NCI-H2081 treated with DMSO at 0.1 percent for 48 hours (cell line): Measurements from ENCODE around the gene TDP1.

ENCODE experiments used
- DNase-seq: peaks from one replicate; lab custom pipeline; 2025; lab: John Stamatoyannopoulos, UW

Gene TDP1

DNA sequence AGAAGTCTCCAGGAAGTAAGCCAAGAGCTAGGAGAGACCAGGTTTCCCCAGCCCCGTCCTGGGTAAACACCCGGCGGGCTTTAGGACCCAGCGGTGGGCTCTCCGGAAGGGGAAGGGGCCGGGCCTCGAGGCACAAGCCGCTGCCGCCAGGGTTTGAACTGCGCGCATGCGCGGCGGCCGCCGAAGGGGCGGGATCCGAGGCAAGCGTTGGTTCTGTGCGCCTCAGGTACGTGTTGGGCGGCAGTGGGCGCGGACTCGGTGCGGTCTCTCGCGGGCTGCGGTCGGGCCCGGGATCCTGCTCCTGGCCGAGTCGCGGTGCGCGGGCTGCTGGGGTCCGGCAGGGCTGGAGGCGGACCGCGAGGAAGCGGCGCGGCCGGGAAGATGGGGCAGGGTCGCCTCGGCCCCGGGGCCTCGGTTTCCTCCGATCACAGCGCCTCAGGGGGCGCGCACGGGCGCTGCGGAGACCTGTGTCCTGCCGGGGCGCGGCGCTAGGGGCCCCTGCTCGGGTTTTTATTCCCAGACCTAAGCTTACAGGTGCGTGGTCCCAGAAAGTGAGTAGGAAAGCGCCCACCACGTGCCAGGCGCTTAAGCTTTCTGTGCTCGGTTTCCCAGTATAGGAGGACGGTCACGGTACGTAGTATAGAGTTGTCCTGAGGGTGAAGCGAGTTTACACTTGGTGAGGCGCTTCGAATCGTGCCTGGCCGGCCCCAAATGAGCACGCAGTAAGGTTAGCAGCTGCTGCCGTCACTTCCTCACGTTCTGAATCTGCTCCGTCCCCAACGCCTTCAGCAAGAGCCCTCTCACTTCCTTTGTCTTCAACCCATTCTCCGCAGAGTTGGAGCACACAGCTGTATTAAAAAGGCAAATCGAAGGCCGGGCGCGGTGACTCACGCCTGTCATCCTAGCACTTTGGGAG, at the start of gene TDP1:
Gene TDP1 (plus strand): TSS at position 183 of the 916 bp plus-strand sequence. CDS start 7,188 bp downstream, outside the sequence.
- peak; percentile 90 for DNase-seq

DNA sequence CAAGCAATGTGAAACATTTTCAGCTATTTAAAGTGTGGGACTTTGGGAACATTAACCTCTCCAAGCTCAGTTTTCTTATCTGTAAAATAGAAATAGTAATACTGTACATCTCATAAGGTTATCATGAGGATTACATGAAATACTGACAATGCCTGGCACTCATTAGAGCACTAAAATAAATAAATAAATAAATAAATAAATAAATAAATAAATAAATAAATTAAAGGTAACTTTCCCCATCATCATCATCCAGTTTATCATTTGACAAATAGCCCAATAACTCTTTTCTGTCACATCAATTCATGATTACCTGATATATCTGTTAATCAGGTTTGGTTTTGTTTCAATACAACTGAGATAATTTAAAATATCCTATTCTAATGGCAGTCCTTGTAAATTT, 49.7 kb upstream of the TDP1 start:
- no peak for DNase-seq

DNA sequence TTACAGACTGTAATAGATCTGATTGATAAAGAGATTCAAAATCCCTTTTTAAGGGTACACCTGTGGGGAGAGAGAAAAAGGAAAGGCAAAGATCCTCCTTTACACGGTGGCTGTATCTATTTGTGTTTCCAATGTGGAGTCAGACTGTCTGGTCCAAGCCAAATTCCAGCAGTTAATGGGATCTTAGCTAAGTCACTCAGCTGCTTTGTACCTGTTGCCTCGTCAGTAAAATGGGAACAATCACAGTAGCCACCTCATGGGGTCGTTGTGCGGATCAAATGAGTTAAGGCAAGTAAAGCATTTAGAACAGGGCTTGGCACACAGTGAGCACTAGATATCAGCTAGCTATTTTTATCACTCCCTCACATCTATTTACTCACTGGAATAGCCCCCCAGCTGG, 48.1 kb upstream of the TDP1 start:
- no peak for DNase-seq

DNA sequence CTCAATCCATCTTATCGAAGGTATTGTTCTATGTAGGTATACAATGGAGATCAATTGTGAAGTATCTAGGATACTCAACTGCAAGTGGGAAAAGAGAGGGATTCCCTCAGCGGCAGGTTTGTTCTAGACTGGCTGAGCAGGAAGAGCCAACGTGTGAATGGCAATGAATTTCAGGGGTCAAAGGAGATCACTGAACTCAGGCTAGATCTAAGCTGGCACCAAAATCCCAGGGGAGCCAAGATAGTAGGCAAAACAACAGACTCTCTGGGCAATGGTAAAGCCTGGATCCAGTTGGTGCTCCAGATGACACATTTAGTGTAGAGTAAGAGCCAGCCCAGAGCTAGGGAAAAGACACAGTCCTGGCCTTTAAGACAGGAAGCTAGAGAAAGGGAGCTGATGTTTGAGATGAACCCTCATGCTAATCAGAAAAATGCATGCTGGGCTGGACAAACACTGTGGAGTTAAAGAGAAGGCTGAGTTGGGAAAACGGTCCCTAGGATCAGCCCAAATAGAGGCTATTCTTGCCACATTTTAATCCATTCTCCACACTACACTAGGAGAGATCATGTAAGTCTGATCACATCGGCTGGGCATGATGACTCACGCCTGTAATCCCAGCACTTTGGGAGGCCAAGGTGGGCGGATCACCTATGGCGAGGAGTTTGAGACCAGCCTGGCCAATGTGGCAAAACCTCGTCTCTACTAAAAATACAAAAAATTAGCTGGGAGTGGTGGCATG, 46.8 kb upstream of the TDP1 start:
- DNase-seq, result no peak

DNA sequence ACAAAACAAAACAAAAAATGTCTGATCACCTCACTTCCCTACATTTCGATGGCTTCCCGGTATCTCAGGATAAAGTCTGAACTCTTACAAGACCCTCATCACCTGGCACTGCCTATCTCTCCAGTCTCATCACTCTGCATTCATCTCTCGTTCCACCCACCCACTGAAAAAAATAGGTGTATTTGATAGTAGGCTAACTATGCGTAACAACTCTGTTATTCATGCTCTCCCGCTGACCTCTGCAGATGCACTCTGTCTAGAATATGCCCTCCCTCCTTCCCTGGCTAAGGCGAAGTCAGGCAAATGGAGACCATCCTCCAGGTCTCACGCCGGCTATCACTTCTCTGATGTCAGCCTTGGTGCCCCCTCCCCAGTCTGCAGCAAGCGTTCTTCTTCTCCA, 46.1 kb upstream of the TDP1 start:
- DNase-seq, result no peak

DNA sequence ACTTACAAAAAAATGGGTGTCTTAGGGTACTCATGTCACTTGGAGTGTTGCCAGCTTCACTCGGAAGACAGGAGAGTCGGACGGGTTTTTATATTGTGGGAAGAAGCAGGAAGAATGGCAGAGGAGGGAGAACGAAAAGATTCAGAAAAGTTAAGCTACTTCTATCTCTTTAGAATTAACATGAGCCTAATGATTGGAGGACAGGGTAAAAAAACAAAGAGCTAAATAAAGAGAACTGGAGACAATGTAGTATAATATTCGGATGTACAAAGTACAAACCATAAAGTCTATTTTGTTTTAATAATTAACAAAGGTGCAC, 45.1 kb upstream of the TDP1 start:
- DNase-seq, result no peak

DNA sequence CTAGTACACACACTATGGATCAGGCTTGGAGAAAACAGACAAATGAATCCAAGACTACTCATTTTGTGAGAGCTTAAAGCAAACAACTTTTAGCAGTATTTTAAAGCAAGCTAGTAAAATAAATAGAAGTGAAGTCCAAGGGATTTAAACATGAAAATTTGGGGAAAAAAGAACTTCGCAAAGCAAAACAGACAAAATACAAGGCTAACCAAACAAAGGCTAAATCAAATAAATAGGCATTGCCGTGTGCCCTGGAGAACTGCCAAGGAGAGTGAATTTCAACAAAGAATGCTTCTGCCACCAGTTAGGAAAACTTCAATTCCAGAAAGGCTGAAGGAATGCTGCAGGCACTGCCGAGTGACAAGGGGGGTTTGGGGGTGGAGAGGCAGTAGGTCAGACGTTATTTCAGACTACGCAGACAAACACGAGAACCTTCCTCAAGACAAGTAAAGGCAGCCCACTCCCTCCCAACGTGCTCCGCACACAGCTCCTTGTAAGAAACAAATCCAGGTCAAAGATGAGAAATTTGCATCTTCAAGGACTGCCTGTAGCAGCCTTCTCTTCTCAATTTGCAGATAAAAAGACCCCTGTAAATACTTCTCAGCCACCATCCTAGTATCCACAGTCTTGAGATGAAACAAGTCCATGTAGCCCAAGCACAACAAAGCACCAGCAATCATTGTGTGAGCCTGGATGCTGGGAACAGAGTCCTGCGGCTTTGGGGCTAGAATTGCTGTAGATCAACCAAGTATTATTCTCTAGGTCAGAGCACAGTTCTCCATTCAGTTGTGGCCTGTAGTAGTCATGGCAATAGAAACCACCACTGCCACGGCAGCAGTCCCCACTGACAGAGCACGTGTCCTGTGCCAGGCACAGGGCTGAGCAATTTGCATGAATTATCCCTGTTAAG, 44.5 kb upstream of the TDP1 start:
- DNase-seq, result peak; percentile 34

DNA sequence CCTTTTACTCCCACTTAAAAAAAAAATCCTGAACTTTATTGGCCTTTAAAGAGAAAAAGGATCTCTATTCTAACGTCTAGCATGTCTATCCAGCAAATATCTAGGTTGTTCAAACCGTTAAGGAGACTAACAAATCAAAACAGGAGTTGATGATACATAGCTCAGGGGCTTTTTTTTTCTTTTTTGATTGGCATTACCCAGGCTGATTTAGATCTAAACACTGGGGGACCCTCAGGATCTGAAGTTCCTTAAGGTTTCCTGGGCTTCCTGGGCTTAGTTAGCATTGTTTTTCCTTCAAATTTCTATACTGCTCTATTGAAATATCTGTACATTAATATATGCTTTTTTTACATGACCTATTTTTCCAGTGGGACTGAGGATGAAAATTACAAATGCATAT, 43.5 kb upstream of the TDP1 start:
- no peak for DNase-seq

DNA sequence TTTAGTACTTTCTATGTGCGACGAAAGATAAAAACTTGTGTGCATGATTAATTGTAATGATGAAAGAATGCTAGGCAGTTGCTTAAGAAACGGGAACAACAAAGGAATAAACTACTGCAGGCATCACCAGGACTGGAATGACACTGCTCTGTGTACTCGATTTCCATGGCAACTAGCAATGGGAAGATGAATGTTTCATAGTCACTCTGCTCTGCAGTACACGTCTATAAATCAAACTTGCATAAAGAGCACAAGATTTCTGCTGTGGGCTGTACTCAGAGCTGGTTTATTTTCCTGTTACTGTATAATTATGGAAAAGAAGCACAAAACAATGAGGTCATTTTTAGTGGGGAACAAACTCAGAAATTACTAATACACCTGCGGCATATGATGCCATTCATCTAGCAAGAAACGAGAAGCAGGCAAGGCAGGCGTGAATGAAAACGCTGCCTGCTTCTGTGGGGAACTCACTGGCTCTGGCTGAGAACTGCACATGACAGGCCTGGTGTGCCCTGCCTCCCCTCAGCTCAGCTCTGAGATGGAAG, 43.0 kb upstream of the TDP1 start:
- peak; percentile 58 for DNase-seq

DNA sequence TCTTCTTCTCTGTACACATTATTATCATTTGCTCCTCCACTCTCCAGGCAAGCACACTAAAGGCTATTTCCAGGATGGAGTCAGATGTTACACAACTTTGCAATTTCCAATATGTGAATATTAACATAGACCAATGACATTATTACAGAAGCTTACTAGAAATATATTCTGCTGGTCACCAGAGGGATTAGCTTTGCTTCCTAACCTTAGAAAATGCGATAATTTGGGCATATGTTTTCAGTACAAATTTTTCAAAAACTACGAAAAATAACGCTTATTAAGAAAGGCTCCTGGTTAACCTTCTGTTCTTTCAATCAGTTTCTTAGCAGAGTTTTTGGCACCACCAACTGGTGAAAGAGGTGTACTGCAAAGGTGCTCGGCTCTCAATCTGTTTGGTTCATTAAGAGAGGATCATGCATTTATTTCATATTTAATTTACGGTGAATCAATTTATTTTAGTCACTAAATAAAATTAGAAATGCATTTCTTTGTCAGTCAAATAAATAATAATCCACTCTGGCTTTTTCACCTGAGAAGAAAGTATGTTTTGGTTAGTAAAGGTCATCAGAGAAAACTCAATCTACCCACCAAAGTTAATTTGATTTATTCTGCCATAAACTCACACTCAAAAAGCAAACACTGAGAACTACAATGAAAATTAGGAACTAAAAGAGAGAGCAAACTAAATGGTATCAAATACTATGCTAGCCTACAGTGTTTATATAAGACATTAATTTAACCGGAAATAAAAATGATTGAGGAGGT, 40.4 kb upstream of the TDP1 start:
- DNase-seq, result peak; percentile 22

DNA sequence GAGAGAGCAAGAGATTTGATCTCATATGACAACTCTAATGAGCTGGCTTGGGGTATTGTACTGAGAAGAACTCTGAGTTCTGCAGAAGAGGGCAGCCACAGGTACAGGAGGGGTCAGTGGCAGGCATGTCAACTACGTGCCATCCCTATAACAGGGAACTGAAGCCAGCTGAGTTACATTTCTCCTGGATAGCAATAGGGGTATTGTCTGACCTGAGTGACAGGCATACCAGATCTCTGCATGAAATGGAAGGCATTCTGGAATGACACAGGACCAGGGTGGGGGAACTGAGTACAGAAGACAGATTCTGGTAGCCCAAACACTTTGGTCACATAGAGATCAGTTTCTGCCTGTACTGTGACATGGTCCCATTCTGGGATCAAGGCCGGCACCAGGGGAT, 37.0 kb upstream of the TDP1 start:
- DNase-seq, result no peak

DNA sequence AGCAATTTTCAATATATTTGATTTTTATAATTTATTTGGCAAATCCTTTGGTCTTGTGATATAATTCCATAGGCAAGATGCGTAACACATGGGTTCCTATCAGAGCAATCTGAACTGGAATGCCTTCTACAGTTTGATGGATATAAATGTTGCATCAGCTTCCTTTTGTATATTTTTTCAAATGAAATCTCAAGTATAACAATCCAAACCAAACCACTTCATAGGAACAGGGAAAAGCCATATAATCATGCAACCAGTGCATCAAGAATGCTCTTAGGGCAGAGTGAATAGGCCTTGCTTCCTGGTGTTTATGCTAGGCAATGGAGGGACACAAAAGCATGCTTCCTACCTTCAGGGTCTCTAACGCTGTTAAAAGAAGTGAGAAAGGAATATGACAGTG, 35.7 kb upstream of the TDP1 start:
- no peak for DNase-seq

DNA sequence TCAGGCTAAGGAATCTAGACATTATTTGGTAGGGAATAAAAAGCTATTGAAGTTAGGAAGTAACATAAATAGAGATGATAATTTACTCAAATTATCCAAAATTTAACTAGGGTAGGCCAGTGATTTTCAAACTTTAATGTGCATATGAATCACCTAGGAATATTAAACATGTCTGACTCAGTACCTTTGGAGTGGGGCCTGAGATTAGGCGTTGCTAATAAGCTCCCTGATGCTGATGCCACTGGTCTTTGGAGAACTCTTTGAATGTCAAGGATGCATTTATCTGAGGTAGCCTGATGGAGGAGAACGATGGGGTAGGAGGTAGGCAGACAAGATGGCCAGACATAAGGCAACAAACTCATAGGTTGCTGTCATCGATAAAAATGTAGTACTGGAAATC, 34.4 kb upstream of the TDP1 start:
- DNase-seq, result no peak

DNA sequence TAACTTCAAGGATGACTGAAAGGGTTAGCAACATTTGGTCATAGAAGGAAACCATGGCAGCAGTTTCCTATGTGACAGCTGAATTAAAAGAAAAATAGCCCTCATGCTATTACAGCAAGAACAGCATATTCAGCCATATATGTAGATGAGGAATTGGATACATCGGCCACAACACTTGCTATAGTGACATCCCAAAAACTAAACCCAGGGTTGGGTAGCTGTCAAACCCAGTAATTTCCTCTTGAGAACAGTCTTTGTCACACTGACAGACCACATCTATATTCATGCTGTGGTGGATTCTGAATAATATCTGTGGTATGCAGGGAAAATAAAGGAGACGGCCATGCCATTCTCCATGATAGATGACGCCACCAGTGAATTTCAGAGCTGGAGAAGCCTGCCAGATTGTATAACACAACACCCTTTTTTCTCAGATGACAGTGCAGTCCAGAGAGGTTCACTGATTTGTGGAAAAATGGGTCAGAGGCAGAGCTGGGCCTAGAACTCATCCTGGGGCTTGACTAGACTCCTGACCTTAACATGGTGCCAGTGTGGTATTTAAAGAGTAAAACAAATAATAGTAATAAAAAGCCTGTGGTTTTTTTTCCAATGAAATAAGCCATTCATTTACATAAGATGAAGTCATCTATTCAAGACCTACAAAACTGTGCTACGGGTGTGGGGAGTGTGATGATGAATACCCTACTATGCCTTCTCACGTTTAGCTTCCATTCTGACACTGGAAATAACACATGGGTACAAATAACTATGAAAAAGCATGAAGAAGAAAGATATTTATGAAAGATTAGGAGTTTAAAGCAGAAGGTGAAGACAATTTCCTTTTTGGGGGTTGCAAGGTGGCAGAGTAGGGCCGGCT, 33.5 kb upstream of the TDP1 start:
- DNase-seq, result no peak

DNA sequence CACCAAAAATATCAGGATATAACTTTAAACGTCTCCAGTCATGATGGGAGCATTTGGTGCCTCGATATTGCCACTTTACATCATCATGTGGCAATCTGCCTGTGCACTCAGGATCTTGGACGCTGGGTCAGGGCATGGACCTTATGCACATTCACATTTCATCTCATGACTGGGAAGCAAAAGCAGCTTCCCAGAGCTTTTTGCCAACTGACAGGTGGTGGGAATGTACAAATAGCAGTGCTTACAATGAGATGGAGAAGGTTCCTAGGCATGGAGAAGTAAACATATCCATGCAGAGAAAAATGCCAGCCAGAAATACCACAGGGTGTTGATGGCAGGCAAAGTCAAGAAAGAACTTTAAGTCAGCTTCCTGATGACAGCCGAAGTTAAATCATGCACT, 31.5 kb upstream of the TDP1 start:
- DNase-seq, result no peak

DNA sequence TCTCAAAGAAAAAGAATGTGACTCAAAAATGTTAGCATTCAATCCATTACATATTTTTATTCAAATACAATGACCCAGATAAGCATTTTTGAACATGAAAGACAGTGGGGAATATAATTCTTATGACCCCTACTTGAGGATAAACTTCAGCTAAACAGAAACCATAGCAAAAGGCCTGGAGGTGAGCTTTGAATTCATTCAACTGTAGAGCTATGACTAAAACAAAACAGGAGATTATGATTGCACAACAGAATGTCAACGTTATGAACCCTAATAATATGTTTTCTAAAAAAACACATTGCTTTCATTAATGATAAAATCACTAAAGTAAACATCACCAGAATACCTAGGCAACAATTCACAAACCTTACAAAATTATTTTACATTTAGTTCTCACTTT, 29.0 kb upstream of the TDP1 start:
- no peak for DNase-seq

DNA sequence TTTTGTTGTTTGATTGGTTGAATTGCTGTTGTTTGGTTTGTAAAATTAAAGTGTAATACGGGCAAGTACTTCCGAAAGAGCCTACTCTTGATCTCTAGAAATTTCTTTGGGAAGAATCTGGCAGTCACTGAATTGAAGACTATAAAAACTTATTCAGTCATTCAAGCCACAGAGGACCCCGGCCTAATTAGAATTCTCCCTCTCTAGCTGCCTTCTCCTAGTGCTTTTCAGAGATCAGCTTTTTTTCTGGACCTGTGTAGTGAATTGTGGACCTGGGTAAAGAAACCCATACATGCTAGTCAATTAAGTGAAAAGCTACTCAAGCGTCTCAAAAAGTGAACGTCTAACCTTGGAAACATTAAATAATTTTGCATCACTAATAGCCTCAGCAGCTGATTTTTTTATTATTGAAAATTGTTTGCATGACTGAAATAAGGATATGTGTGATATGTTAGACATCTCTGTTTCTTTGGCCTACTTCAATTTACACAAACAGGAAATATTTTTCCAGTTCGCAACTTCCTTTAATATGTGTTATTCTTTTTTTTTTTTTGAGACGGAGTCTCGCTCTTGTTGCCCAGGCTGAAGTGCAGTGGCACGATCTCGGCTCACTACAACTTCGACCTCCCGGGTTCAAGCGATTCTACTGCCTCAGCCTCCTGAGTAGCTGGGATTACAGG, 28.4 kb upstream of the TDP1 start:
- no peak for DNase-seq

DNA sequence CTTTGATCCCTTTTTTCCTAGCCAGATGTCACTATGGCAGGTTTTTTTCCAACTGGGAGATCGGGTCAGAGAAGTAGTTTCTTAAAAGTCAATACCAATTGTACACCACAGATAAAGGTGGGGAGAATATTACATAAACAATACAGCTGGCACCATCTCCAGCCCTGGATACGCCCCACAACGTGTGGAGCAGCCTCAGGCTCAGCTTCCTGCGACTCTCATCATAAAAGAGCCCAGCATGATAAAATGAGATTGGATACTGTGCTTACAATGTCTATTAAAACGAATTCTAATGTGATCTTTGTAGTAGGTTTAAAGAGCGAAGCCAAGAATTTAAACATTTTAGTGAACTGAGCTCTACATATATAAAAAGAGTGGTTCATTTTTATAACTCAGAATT, 22.7 kb upstream of the TDP1 start:
- DNase-seq, result peak; percentile 83

DNA sequence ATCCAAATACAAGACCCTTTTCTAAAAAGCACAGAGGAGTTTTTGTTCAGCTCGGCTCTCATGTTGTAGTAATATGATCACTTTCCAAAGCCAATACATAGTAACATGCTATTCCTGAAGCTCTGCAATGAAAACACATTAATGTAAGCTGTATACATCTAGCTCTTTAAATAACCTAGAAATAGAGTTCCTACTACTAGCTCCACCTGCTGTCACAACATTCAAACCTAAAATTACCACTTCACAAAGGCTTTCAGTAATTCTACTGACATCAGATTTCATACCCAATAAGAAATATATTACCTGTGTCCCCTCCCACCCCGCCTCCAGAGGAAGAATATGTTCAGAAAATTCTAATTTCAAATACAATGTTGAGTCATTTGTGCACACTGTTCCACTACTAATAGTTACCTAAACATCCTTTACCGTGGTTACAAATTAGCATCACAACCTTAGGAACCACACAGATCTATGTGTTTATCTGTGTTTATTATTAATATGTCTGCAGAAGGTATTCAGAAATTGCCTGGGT, 19.0 kb upstream of the TDP1 start:
- DNase-seq, result no peak
